ENCODE data around the gene TMEM163. TPM values are rescaled to one million over a fixed set of nuclear protein-coding genes. Genes with fewer than 3 reads are reported as not detected.

Gene TMEM163
- total RNA-seq, 1 experiment from 2014 or later, result 4.1 TPM

DNA sequence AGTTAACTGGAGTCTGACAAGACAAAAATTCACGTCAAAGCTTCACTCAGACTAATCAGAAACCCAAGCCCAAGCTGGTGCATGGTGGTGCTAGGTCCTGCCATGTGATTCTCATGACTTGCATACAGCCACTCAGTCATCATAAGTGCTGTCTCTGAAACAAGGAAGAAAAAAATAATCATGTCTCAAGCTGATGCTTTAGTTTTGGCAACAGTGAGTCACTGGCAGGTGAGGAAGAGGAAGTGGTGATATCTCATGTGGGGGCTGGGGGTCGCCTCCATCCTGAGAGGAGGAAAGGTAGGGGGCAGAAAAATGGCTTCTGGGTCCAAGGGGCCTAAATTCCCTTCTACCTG lies 136.3 kb downstream of the TMEM163 start:
- Histone ChIP-seq H3K27me3 (replicated peaks; ENCODE audit: control insufficient read depth, insufficient read depth, low read length) (no peaks in the 10 kb centered on the region), H3K4me3 (ENCODE audit: low read depth, low read length) (no peak overlapping the region), H3K4me1 (no peaks in the 10 kb centered on the region), H3K9me3 (no peaks in the 10 kb centered on the region), H3K36me3 (ENCODE audit: control insufficient read depth, insufficient read depth, low read length) (no peaks in the 10 kb centered on the region)
- ChIA-PET CTCF (no interaction called here), POLR2A (no interaction called here)
- no peaks in the 10 kb centered on the region for H3K27me3 Mint-ChIP-seq (ENCODE audit: insufficient read depth, unreplicated experiment)
- TF ChIP-seq, protein P1, sequence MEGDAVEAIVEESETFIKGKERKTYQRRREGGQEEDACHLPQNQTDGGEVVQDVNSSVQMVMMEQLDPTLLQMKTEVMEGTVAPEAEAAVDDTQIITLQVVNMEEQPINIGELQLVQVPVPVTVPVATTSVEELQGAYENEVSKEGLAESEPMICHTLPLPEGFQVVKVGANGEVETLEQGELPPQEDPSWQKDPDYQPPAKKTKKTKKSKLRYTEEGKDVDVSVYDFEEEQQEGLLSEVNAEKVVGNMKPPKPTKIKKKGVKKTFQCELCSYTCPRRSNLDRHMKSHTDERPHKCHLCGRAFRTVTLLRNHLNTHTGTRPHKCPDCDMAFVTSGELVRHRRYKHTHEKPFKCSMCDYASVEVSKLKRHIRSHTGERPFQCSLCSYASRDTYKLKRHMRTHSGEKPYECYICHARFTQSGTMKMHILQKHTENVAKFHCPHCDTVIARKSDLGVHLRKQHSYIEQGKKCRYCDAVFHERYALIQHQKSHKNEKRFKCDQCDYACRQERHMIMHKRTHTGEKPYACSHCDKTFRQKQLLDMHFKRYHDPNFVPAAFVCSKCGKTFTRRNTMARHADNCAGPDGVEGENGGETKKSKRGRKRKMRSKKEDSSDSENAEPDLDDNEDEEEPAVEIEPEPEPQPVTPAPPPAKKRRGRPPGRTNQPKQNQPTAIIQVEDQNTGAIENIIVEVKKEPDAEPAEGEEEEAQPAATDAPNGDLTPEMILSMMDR (IDR thresholded peaks at IDR 0.05; ENCODE audit: insufficient read depth in 1 of 2, low read depth in 1 of 2, low read length in 1 of 2, severe bottlenecking in 1 of 2, unreplicated experiment in 1 of 2), result no peak
- no peak for DNase-seq
- no peaks in the 10 kb centered on the region for H3K36me3 Mint-ChIP-seq (ENCODE audit: insufficient read depth, unreplicated experiment)
- H3K9me3 Mint-ChIP-seq (ENCODE audit: unreplicated experiment), result no peaks in the 10 kb centered on the region
- H3K4me3 Mint-ChIP-seq (ENCODE audit: unreplicated experiment), result no peak overlapping the region
- no TSS peak for BruUV-seq (replicated peaks)
- H3K27ac Mint-ChIP-seq (ENCODE audit: unreplicated experiment), result no peak overlapping the region
- H3K4me1 Mint-ChIP-seq (ENCODE audit: low read depth, unreplicated experiment), result no peaks in the 10 kb centered on the region
- intact Hi-C loops (cut with micrococcal nuclease; ENCODE audit: unreplicated experiment), result no loop called here

DNA sequence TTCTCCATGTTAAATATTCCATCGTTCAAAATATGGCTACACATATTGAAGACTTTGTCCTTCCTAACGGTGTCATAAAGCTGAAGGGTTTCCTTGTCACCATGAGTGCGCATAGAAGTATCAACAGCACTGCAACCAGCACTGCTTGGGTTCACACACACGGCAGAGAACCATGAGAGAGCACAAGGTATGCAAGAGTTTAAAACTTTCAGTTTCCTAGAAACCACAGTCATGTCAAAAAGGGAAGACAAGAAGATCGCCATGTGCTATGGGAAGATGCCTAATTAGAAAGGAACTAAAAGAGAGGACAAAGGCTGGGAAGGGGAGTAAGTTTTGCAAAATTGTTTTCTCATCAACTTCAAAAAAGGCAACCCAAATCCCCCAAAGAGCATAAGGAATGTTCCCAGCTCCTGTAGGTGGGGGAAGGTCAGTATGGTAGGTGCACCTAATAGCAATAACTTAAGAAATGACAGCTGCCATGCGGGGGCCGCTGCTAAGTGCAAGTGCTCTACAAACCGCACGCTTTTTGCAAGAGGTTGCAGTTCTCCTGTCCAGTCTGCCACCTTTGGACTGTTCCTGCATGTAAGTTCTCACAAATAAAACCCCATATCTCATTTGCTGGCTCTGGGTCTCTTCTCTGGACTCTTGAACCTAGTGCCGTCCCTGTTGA lies 136.8 kb downstream of the TMEM163 start:
- TF ChIP-seq, protein P1 (IDR thresholded peaks at IDR 0.05; ENCODE audit: insufficient read depth in 1 of 2, low read depth in 1 of 2, low read length in 1 of 2, severe bottlenecking in 1 of 2, unreplicated experiment in 1 of 2), result no peak
- BruUV-seq (replicated peaks), result no TSS peak
- no peaks in the 10 kb centered on the region for H3K4me1 ChIP-seq
- H3K9me3 ChIP-seq, result no peaks in the 10 kb centered on the region
- H3K36me3 ChIP-seq (ENCODE audit: control insufficient read depth, insufficient read depth, low read length), result no peaks in the 10 kb centered on the region
- Mint-ChIP-seq H3K27ac (ENCODE audit: unreplicated experiment) (no peak overlapping the region), H3K9me3 (ENCODE audit: unreplicated experiment) (no peaks in the 10 kb centered on the region), H3K36me3 (ENCODE audit: insufficient read depth, unreplicated experiment) (no peaks in the 10 kb centered on the region), H3K4me3 (ENCODE audit: unreplicated experiment) (no peak overlapping the region), H3K27me3 (ENCODE audit: insufficient read depth, unreplicated experiment) (no peaks in the 10 kb centered on the region), H3K4me1 (ENCODE audit: low read depth, unreplicated experiment) (no peaks in the 10 kb centered on the region)
- no peak for DNase-seq
- intact Hi-C loops (cut with micrococcal nuclease; ENCODE audit: unreplicated experiment), result no loop called here
- CTCF ChIA-PET, result no interaction called here
- no peak overlapping the region for H3K4me3 ChIP-seq (ENCODE audit: low read depth, low read length)
- POLR2A ChIA-PET, result no interaction called here
- H3K27me3 ChIP-seq (replicated peaks; ENCODE audit: control insufficient read depth, insufficient read depth, low read length), result no peaks in the 10 kb centered on the region

DNA sequence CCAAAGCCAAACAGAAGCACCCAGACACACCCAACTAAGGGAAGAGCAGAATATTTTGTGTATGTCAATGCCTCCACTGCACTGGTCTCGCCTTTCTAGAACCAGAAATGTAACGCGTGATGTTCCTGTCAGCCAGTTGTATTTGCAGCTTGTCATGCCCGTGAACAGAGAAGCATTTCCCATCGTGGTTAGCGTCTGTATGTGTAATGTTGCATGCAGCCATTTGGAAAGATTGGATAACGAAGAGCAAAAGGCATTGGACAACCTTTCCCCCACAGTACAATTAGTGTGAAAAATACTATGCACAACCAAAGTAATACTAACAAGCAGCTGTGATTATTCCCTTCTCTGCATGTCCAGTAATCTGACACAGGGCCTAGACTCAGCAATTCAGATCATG lies 140.5 kb downstream of the TMEM163 start:
- POLR2A ChIA-PET, result no interaction called here
- H3K4me1 Mint-ChIP-seq (ENCODE audit: low read depth, unreplicated experiment), result no peaks in the 10 kb centered on the region
- no peaks in the 10 kb centered on the region for H3K9me3 Mint-ChIP-seq (ENCODE audit: unreplicated experiment)
- CTCF ChIA-PET, result no interaction called here
- Histone ChIP-seq H3K36me3 (ENCODE audit: control insufficient read depth, insufficient read depth, low read length) (no peaks in the 10 kb centered on the region), H3K4me3 (ENCODE audit: low read depth, low read length) (no peak overlapping the region), H3K9me3 (no peaks in the 10 kb centered on the region), H3K27me3 (replicated peaks; ENCODE audit: control insufficient read depth, insufficient read depth, low read length) (no peaks in the 10 kb centered on the region), H3K4me1 (no peaks in the 10 kb centered on the region)
- H3K27ac Mint-ChIP-seq (ENCODE audit: unreplicated experiment), result no peak overlapping the region
- no peak overlapping the region for H3K4me3 Mint-ChIP-seq (ENCODE audit: unreplicated experiment)
- intact Hi-C loops (cut with micrococcal nuclease; ENCODE audit: unreplicated experiment), result no loop called here
- TF ChIP-seq, protein P1 (IDR thresholded peaks at IDR 0.05; ENCODE audit: insufficient read depth in 1 of 2, low read depth in 1 of 2, low read length in 1 of 2, severe bottlenecking in 1 of 2, unreplicated experiment in 1 of 2), result no peak
- H3K27me3 Mint-ChIP-seq (ENCODE audit: insufficient read depth, unreplicated experiment), result no peaks in the 10 kb centered on the region
- no TSS peak for BruUV-seq (replicated peaks)
- H3K36me3 Mint-ChIP-seq (ENCODE audit: insufficient read depth, unreplicated experiment), result no peaks in the 10 kb centered on the region
- no peak for DNase-seq

Data from Caco-2 (cell line).